GM19099 (cell line): ENCODE data around the gene PRADC1.

Source experiments
- POLR2A ChIP-seq: IDR thresholded peaks from 3 replicates; pipeline ENCODE4 v1.6.1; 2011; ENCODE audit warnings: low read depth; ENCODE audit not compliant: insufficient read length; ENCODE audit errors: extremely low read depth

Gene PRADC1

DNA sequence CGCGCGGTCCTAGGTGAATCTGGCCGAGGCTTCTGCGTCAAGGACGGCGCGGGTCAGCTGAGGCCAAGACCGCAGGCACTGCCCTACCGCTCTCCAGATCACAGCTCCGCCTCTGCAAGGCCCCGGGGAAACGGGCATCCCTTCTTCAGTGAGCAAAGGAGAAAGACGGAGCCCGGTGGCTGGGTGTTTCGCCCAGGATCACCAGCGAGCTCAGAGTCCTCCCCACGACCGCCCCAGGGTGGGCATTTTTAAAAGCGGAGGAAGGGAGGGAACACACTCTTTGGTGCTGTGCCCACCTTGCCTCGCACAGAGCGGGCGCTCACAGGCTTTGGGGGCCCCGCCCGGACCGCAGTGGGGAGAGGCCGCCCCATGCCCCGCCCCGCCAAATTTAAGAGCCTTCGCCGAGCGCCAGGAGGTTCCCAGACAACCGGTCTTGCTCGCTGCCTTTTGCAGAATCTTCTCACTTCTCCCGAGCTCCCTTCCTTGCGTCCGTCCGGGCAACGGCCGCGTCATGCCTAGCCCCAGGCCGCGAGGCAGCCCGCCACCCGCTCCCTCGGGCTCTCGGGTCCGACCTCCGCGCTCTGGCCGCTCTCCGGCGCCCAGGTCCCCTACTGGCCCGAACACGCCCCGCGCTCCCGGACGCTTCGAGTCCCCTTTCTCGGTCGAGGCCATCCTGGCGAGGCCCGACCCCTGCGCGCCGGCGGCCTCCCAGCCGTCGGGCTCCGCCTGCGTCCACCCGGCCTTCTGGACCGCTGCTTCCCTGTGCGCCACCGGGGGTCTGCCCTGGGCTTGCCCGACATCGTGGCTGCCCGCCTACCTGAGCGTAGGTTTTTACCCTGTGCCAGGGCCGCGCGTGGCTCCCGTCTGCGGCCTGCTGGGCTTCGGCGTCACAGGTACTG, 30.6 kb downstream of the PRADC1 start, which contains the start of gene NOTO:
NOTO (plus strand) TSS at position 419 of the 899 bp plus-strand sequence; CDS start at position 512, 93 bp downstream.
- no peak for TF ChIP-seq POLR2A

DNA sequence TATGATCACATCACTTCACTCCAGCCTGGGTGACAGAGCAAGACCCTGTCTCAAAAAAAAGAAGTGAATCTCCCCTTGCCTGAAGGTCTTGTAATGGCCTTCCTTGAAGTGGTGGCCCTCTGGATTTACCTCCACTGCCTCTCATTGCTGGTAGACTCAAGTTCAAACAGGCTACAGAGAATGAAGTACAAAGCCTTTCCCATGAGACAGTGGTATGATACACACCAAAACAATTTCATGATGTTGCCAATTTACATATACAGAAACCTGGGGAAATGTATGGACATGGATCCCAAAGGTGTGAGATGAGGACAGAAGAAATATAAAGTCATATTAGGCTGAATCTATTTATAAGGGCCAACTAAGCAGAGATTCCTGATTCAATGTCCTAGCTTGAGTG, 35.5 kb downstream of the PRADC1 start:
- TF ChIP-seq POLR2A: no peak

DNA sequence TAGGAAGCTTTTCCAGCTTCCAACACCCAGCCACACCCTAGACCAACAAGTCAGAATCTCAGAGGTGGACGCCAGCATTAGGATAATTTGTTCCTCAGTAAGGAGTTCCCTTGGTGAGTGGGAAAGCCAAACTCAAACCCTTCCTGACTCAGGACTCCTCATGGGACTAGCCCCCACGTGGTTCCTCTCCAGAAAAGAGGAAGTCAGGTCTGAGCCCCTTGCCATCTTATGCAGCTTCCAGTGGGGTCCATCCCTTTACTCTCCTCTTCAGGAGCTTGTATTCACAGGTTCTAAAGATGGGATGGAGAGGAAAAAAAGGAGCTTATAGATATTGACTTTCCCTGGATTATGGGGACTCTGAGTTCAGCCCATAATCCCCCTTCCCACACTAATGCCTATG, 45.5 kb downstream of the PRADC1 start:
- no peak for TF ChIP-seq POLR2A

DNA sequence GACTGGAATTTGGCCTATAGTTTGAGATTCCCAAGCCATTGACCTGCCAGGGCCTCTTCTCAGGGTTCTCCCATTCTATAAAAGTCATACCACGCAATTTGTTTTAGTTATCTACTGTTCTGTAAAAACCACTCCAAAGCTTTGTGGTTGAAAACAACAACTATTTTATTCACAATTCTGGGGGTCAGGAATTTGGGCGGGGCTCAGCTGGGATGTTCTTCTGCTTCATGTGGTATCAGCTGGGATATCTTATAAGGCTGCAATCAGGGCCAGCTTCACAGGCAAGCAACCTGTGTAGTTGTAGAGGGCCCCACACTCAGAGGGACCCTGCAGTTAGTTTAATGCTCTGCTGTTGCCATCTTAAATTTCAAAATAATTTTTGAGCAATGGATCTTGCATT, 47.1 kb downstream of the PRADC1 start:
- TF ChIP-seq POLR2A: no peak
